Caco-2 (cell line): Measurements from ENCODE around the gene SOX6. TPM values are rescaled to one million over a fixed set of nuclear protein-coding genes. Genes with fewer than 3 reads are reported as not detected.

Experiments
- BruUV-seq: library from RNA; stranded (reverse); fragments of 400-500 nt; replicated peaks from 2 replicates; lab custom pipeline; 2021; lab: Mats Ljungman, UMichigan
- CTCF ChIA-PET: fragments of 300-600 bp; sonication (Branson Sonifier 250); formaldehyde crosslinking; loops from one replicate; lab custom pipeline; 2022; ENCODE audit warnings: antibody characterized with exemption; lab: Charles Lee
- POLR2A ChIA-PET: fragments of 300-600 bp; sonication (Branson Sonifier 250); formaldehyde crosslinking; loops from one replicate; lab custom pipeline; 2022; ENCODE audit warnings: antibody characterized with exemption; lab: Charles Lee
- DNase-seq, 2 experiments: peaks; one replicate each; pipeline versions ENCODE4 v3.0.0 to v3.0.0-alpha.2; 2020 to 2022
- H3K27me3 ChIP-seq: replicated peaks from 2 replicates; pipeline ENCODE4 v1.6.0; 2011; ENCODE audit warnings: low read length; ENCODE audit not compliant: control insufficient read depth, insufficient read depth
- H3K36me3 ChIP-seq: 2 replicates; pipeline ENCODE4 v1.5.1; 2011; ENCODE audit warnings: low read length; ENCODE audit not compliant: control insufficient read depth, insufficient read depth
- H3K4me1 ChIP-seq: fragments of 250-450 bp; sonication (Bioruptor Pico); 2 replicates; pipeline ENCODE4 v1.5.1; 2020; ENCODE audit warnings: mild to moderate bottlenecking
- H3K4me3 ChIP-seq: 2 replicates; pipeline ENCODE4 v1.5.1; 2011; ENCODE audit warnings: low read depth, mild to moderate bottlenecking, control low read depth, low read length
- H3K9me3 ChIP-seq: fragments of 250-450 bp; sonication (Bioruptor Pico); 2 replicates; pipeline ENCODE4 v1.5.1; 2020; ENCODE audit warnings: mild to moderate bottlenecking, moderate library complexity
- H3K27ac Mint-ChIP-seq: one replicate; pipeline ENCODE4 v1.8.0; 2022; ENCODE audit warnings: mixed read lengths; ENCODE audit not compliant: unreplicated experiment
- H3K27me3 Mint-ChIP-seq: one replicate; pipeline ENCODE4 v1.8.0; 2022; ENCODE audit warnings: mixed read lengths; ENCODE audit not compliant: insufficient read depth, unreplicated experiment
- H3K36me3 Mint-ChIP-seq: one replicate; pipeline ENCODE4 v1.8.0; 2022; ENCODE audit warnings: mild to moderate bottlenecking, mixed read lengths; ENCODE audit not compliant: insufficient read depth, unreplicated experiment
- H3K4me1 Mint-ChIP-seq: one replicate; pipeline ENCODE4 v1.8.0; 2022; ENCODE audit warnings: low read depth, mixed read lengths; ENCODE audit not compliant: unreplicated experiment
- H3K4me3 Mint-ChIP-seq: one replicate; pipeline ENCODE4 v1.8.0; 2022; ENCODE audit warnings: mild to moderate bottlenecking, moderate library complexity, mixed read lengths; ENCODE audit not compliant: unreplicated experiment
- H3K9me3 Mint-ChIP-seq: one replicate; pipeline ENCODE4 v1.8.0; 2022; ENCODE audit warnings: mixed read lengths; ENCODE audit not compliant: unreplicated experiment
- CTCF ChIP-seq, 2 experiments: fragments of 200-600 bp in 1 of 2; IDR thresholded peaks; 1 replicate in 1 of 2; 2 replicates in 1 of 2; pipeline versions ENCODE4 v1.5.1 to v1.8.0; 2011 to 2022; ENCODE audit warnings: antibody characterized with exemption in 1 of 2, control low read depth in 1 of 2, inconsistent platforms in 1 of 2, low read depth in 1 of 2, low read length in 1 of 2, mild to moderate bottlenecking in 1 of 2, moderate library complexity in 1 of 2; ENCODE audit not compliant: insufficient read depth in 1 of 2, severe bottlenecking in 1 of 2, unreplicated experiment in 1 of 2
- intact Hi-C: fragments of 100-400 bp; cut with micrococcal nuclease; formaldehyde crosslinking; loops from one replicate; pipeline ENCODE4 v1.10.0; 2022; ENCODE audit not compliant: unreplicated experiment
- total RNA-seq: library from RNA; stranded (reverse); gene quantifications from 2 replicates; pipeline ENCODE4 v1.2.3, GENCODE V29; 2022

SOX6 gene
- total RNA-seq, 1 experiment from 2014 or later: 10.8 TPM

GRCh38 chr11:16395601-16396000 lies 39.3 kb upstream of the SOX6 start:
- H3K9me3 Mint-ChIP-seq: no peaks in the 10 kb centered on the region
- ChIA-PET POLR2A (no interaction called here), CTCF (no interaction called here)
- peak overlapping the region; percentile 62 for H3K4me3 Mint-ChIP-seq
- no peak for TF ChIP-seq CTCF (IDR thresholded peaks at IDR 0.05; ENCODE audit: insufficient read depth in 1 of 2, low read depth in 1 of 2, low read length in 1 of 2, severe bottlenecking in 1 of 2, unreplicated experiment in 1 of 2)
- no peaks in the 10 kb centered on the region for H3K27me3 Mint-ChIP-seq
- H3K4me1 ChIP-seq: peaks cover 36% of the 10 kb centered on the region
- H3K27me3 ChIP-seq: no peaks in the 10 kb centered on the region
- no peak overlapping the region for H3K4me3 ChIP-seq
- H3K9me3 ChIP-seq: no peaks in the 10 kb centered on the region; the same call in 1 of the 2 replicates
- no peak for DNase-seq
- BruUV-seq: no TSS peak
- peaks cover 27% of the 10 kb centered on the region for H3K4me1 Mint-ChIP-seq
- no peaks in the 10 kb centered on the region for H3K36me3 Mint-ChIP-seq
- intact Hi-C loops: no loop called here
- no peaks in the 10 kb centered on the region for H3K36me3 ChIP-seq
- H3K27ac Mint-ChIP-seq: peak overlapping the region; percentile 2

GRCh38 chr11:16394947-16395346 lies 38.6 kb upstream of the SOX6 start:
- H3K4me3 ChIP-seq: no peak overlapping the region
- POLR2A ChIA-PET: no interaction called here

GRCh38 chr11:16393340-16393739 lies 37.0 kb upstream of the SOX6 start:
- H3K9me3 ChIP-seq: no peaks in the 10 kb centered on the region; the same call in 1 of the 2 replicates
- DNase-seq: no peak
- Mint-ChIP-seq H3K27ac (no peak overlapping the region), H3K4me3 (no peak overlapping the region), H3K36me3 (no peaks in the 10 kb centered on the region), H3K4me1 (peaks cover 25% of the 10 kb centered on the region), H3K9me3 (no peaks in the 10 kb centered on the region), H3K27me3 (no peaks in the 10 kb centered on the region)
- H3K27me3 ChIP-seq: no peaks in the 10 kb centered on the region
- CTCF ChIA-PET: no interaction called here
- TF ChIP-seq CTCF (IDR thresholded peaks at IDR 0.05; ENCODE audit: insufficient read depth in 1 of 2, low read depth in 1 of 2, low read length in 1 of 2, severe bottlenecking in 1 of 2, unreplicated experiment in 1 of 2): no peak
- intact Hi-C loops: no loop called here
- POLR2A ChIA-PET: no interaction called here
- BruUV-seq: no TSS peak
- no peak overlapping the region for H3K4me3 ChIP-seq
- no peaks in the 10 kb centered on the region for H3K36me3 ChIP-seq
- H3K4me1 ChIP-seq: peaks cover 34% of the 10 kb centered on the region

More at GRCh38 chr11:16394947-16395346, 38.6 kb upstream of the SOX6 start:
- H3K9me3 ChIP-seq: no peaks in the 10 kb centered on the region; the same call in 1 of the 2 replicates
- no peaks in the 10 kb centered on the region for H3K9me3 Mint-ChIP-seq
- CTCF ChIA-PET: no interaction called here
- H3K4me1 ChIP-seq: peaks cover 36% of the 10 kb centered on the region
- H3K36me3 Mint-ChIP-seq: no peaks in the 10 kb centered on the region
- TF ChIP-seq CTCF (IDR thresholded peaks at IDR 0.05; ENCODE audit: insufficient read depth in 1 of 2, low read depth in 1 of 2, low read length in 1 of 2, severe bottlenecking in 1 of 2, unreplicated experiment in 1 of 2): no peak
- H3K27me3 ChIP-seq: no peaks in the 10 kb centered on the region
- H3K4me3 Mint-ChIP-seq: peak overlapping the region; percentile 11
- H3K27ac Mint-ChIP-seq: peak overlapping the region; percentile 2
- no peak for DNase-seq
- peaks cover 27% of the 10 kb centered on the region for H3K4me1 Mint-ChIP-seq
- no peaks in the 10 kb centered on the region for H3K27me3 Mint-ChIP-seq
- no TSS peak for BruUV-seq
- intact Hi-C loops: no loop called here
- no peaks in the 10 kb centered on the region for H3K36me3 ChIP-seq
